HepG2 (cell line): ENCODE data around the gene GLRA1. TPM values are rescaled to one million over a fixed set of nuclear protein-coding genes. Genes with fewer than 3 reads are reported as not detected.
A peak's percentile ranks its signal among the peaks of the same experiment; 100 is the strongest.

Source experiments
- ATF7-NPFF ChIP-seq: sonication (generic); formaldehyde crosslinking; IDR thresholded peaks from 2 replicates; pipeline ENCODE4 v1.8.1; 2023; ENCODE audit warnings: mild to moderate bottlenecking, low read depth, missing genetic modification reagents, moderate library complexity
- GATAD2A ChIP-seq: IDR thresholded peaks from 2 replicates; pipeline ENCODE4 v1.6.1; 2016
- NR3C1 ChIP-seq: sonication (generic); formaldehyde crosslinking; IDR thresholded peaks from 2 replicates; pipeline ENCODE4 v1.4.0; 2020; ENCODE audit warnings: missing genetic modification reagents
- POLR2AphosphoS2 ChIP-seq: IDR thresholded peaks from 2 replicates; pipeline ENCODE4 v1.6.1; 2011; ENCODE audit warnings: low read depth, low read length, improper control_type of control experiment
- PRPF4 ChIP-seq: fragments of 200-400 bp; formaldehyde crosslinking; IDR thresholded peaks from 2 replicates; pipeline ENCODE4 v1.6.1; 2016; ENCODE audit warnings: low read length, low read depth; ENCODE audit not compliant: poor library complexity, severe bottlenecking
- RAD51 ChIP-seq: fragments of 450-650 bp; IDR thresholded peaks from 2 replicates; pipeline ENCODE4 v1.6.1; 2016; ENCODE audit warnings: borderline replicate concordance
- RFX3 ChIP-seq: IDR thresholded peaks from 2 replicates; pipeline ENCODE4 v1.6.1; 2016; ENCODE audit warnings: missing biosample characterization, missing genetic modification reagents
- YEATS2 ChIP-seq: sonication (generic); formaldehyde crosslinking; IDR thresholded peaks from 2 replicates; pipeline ENCODE4 v1.4.0; 2020; ENCODE audit warnings: missing genetic modification reagents, borderline replicate concordance
- ZNF235 ChIP-seq: sonication (generic); formaldehyde crosslinking; IDR thresholded peaks from 2 replicates; pipeline ENCODE4 v1.8.1; 2023; ENCODE audit warnings: mild to moderate bottlenecking, missing genetic modification reagents, borderline replicate concordance
- ZNF619 ChIP-seq: sonication (generic); formaldehyde crosslinking; IDR thresholded peaks from 2 replicates; pipeline ENCODE4 v1.4.0; 2020; ENCODE audit warnings: mild to moderate bottlenecking, missing genetic modification reagents
- polyA plus RNA-seq, 8 experiments: library from polyadenylated mRNA; depleted of rRNA in 3 of 8; stranded (reverse) in 7 of 8; unstranded in 1 of 8; fragments of >200 nt; fragmentation: Illumina TruSeq in 4 of 8; extraction: Trizol in 4 of 8; gene quantifications; 2 replicates each; pipeline versions ENCODE4 v1.2.1 to v1.2.3, GENCODE V29; 2011 to 2016; ENCODE audit warnings: low read depth in 4 of 8, missing spikeins in 1 of 8, mixed read lengths in 1 of 8; ENCODE audit not compliant: insufficient read depth in 1 of 8
- total RNA-seq, 5 experiments: library from RNA; depleted of rRNA; stranded (reverse); fragments of >200 nt; fragmentation: Illumina TruSeq; extraction: Trizol; gene quantifications; 2 replicates each; pipeline ENCODE4 v1.2.3, GENCODE V29; 2016; ENCODE audit warnings: low read depth in 1 of 5
- TF ChIP-seq, protein P1 (sequence below): sonication (generic); formaldehyde crosslinking; IDR thresholded peaks from 2 replicates; pipeline ENCODE4 v1.5.0; 2020; ENCODE audit warnings: mild to moderate bottlenecking, missing genetic modification reagents, borderline replicate concordance
- TF ChIP-seq, protein P2 (sequence below): sonication (generic); formaldehyde crosslinking; IDR thresholded peaks from 2 replicates; pipeline ENCODE4 v1.4.0; 2020; ENCODE audit warnings: missing genetic modification reagents, mild to moderate bottlenecking, borderline replicate concordance

Gene GLRA1
- total and polyA plus RNA-seq, 2 of the 13 experiments (the other 11 are each of a cell fraction or from before 2014, with no cell fraction given), result not detected

DNA sequence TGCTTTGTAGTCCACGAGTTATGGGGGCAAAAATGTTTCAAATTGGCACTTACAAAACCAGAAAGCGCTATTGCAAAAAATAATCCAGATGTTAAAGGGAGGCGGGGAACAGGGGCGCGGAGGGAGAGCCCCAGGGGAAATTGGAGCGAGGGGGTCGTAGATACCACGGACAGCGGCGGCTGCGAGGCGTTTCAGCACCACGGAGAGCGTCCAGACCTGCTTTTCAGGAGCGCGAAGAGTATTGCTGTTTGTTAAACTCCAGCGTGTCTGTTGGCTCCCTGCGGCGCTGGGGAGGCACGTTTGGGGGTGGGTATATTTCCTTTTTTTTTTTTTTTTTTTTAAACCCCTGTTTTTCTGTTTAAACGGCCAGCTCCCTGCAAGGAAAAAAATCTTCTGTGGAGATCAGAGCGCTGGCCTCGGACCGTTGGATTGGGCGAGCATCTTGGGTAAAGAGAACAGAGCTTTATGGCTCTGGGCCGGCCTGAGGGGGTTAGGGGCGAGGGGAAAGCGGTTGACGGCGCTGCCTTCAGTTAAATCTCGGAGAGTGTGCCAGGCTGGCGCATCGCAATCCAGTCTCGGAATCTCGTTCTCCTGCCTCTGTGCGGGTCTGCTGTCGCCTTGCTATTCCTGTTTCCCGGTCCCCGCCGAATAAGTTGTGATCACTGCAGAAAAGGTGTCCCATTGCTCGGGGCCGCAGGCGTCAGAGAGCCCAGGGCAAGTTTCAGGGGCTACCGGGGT lies at the start of gene GLRA1 (continued):
- TF ChIP-seq, protein P1, sequence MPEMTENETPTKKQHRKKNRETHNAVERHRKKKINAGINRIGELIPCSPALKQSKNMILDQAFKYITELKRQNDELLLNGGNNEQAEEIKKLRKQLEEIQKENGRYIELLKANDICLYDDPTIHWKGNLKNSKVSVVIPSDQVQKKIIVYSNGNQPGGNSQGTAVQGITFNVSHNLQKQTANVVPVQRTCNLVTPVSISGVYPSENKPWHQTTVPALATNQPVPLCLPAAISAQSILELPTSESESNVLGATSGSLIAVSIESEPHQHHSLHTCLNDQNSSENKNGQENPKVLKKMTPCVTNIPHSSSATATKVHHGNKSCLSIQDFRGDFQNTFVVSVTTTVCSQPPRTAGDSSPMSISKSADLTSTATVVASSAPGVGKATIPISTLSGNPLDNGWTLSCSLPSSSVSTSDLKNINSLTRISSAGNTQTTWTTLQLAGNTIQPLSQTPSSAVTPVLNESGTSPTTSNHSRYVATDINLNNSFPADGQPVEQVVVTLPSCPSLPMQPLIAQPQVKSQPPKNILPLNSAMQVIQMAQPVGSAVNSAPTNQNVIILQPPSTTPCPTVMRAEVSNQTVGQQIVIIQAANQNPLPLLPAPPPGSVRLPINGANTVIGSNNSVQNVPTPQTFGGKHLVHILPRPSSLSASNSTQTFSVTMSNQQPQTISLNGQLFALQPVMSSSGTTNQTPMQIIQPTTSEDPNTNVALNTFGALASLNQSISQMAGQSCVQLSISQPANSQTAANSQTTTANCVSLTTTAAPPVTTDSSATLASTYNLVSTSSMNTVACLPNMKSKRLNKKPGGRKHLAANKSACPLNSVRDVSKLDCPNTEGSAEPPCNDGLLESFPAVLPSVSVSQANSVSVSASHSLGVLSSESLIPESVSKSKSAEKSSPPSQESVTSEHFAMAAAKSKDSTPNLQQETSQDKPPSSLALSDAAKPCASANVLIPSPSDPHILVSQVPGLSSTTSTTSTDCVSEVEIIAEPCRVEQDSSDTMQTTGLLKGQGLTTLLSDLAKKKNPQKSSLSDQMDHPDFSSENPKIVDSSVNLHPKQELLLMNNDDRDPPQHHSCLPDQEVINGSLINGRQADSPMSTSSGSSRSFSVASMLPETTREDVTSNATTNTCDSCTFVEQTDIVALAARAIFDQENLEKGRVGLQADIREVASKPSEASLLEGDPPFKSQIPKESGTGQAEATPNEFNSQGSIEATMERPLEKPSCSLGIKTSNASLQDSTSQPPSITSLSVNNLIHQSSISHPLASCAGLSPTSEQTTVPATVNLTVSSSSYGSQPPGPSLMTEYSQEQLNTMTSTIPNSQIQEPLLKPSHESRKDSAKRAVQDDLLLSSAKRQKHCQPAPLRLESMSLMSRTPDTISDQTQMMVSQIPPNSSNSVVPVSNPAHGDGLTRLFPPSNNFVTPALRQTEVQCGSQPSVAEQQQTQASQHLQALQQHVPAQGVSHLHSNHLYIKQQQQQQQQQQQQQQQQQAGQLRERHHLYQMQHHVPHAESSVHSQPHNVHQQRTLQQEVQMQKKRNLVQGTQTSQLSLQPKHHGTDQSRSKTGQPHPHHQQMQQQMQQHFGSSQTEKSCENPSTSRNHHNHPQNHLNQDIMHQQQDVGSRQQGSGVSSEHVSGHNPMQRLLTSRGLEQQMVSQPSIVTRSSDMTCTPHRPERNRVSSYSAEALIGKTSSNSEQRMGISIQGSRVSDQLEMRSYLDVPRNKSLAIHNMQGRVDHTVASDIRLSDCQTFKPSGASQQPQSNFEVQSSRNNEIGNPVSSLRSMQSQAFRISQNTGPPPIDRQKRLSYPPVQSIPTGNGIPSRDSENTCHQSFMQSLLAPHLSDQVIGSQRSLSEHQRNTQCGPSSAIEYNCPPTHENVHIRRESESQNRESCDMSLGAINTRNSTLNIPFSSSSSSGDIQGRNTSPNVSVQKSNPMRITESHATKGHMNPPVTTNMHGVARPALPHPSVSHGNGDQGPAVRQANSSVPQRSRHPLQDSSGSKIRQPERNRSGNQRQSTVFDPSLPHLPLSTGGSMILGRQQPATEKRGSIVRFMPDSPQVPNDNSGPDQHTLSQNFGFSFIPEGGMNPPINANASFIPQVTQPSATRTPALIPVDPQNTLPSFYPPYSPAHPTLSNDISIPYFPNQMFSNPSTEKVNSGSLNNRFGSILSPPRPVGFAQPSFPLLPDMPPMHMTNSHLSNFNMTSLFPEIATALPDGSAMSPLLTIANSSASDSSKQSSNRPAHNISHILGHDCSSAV (CRISPR knock-in tag), result peak; percentile 82; the same call in 1 of the 2 replicates
- TF ChIP-seq, protein P2, sequence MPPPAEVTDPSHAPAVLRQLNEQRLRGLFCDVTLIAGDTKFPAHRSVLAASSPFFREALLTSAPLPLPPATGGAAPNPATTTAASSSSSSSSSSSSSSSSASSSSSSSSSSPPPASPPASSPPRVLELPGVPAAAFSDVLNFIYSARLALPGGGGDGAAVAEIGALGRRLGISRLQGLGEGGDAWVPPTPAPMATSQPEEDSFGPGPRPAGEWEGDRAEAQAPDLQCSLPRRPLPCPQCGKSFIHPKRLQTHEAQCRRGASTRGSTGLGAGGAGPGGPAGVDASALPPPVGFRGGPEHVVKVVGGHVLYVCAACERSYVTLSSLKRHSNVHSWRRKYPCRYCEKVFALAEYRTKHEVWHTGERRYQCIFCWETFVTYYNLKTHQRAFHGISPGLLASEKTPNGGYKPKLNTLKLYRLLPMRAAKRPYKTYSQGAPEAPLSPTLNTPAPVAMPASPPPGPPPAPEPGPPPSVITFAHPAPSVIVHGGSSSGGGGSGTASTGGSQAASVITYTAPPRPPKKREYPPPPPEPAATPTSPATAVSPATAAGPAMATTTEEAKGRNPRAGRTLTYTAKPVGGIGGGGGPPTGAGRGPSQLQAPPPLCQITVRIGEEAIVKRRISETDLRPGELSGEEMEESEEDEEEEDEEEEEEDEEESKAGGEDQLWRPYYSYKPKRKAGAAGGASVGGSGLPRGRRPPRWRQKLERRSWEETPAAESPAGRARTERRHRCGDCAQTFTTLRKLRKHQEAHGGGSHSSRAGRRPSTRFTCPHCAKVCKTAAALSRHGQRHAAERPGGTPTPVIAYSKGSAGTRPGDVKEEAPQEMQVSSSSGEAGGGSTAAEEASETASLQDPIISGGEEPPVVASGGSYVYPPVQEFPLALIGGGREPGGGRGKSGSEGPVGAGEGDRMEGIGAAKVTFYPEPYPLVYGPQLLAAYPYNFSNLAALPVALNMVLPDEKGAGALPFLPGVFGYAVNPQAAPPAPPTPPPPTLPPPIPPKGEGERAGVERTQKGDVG, result peak; percentile 97
- peak; percentile 100 for TF ChIP-seq ZNF235 (CRISPR knock-in tag)
- TF ChIP-seq RAD51, result no peak
- TF ChIP-seq GATAD2A, result peak; percentile 92
- peak; percentile 95 for TF ChIP-seq YEATS2
- TF ChIP-seq ZNF619 (CRISPR knock-in tag), result peak; percentile 81; the same call in 1 of the 2 replicates
- TF ChIP-seq PRPF4, result no peak
- TF ChIP-seq POLR2AphosphoS2, result no peak
- peak; percentile 98 for TF ChIP-seq ATF7-NPFF (CRISPR knock-in tag)
- TF ChIP-seq RFX3 (CRISPR knock-in tag), result peak; percentile 73
- TF ChIP-seq NR3C1 (CRISPR knock-in tag), result peak; percentile 93
